H1 (cell line): Measurements from ENCODE around the gene SLC7A10. TPM values are rescaled to one million over a fixed set of nuclear protein-coding genes. Genes with fewer than 3 reads are reported as not detected.

Experiments
- USF2 ChIP-seq: IDR thresholded peaks from 2 replicates; pipeline ENCODE4 v1.6.1; 2011; ENCODE audit warnings: low read length, improper control_type of control experiment
- polyA plus RNA-seq, 7 experiments: library from polyadenylated mRNA; depleted of rRNA in 3 of 7; stranded (reverse) in 5 of 7; unstranded in 2 of 7; fragments of >200 nt in 5 of 7; fragments of 200-250 nt in 2 of 7; gene quantifications; 1 replicate in 5 of 7; 2 replicates in 1 of 7; 4 replicates in 1 of 7; pipeline versions ENCODE4 v1.2.1 to v1.2.3, GENCODE V29; 2011 to 2013; ENCODE audit warnings: missing spikeins in 2 of 7, mixed read lengths in 2 of 7
- total RNA-seq: library from RNA; stranded (reverse); fragmentation: NEBNext Ultra II Directional; extraction: Animal tissue kit (Norgen Biotek cat#: 25700); gene quantifications from 2 replicates; pipeline ENCODE4 v1.2.1, GENCODE V29; 2021

The SLC7A10 gene
- total and polyA plus RNA-seq, 2 of the 8 experiments (the other 6 are each of a cell fraction or from before 2014, with no cell fraction given), result 3.7 to 7.1 TPM

DNA sequence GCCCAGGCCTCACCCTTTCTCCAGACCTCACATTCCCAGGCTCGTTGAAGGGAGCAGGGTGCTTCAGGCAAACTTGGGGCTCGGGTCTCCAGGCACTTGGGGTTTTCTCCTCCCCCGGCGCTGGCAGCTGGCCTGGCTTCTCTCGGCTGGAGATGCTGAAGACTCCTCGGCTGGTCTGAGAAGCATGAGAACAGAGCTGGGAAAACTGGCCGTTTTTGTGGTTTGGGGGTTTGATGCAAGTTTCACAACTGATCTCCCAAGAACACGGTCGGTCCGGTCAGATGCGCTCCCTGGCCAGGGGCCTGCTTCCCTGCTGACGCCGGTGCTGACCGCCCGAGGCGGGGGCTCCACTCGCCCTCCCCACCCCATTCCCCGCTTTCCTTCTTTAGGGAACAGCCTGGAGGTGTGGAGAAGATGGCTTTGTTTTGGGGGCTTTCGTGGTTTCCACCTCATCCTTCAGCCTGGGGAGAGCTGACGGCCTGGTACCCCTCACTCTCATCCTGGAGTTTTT is 41.4 kb upstream of the SLC7A10 start (continued):
- no peak for TF ChIP-seq USF2
